ENCODE results near the gene PHF12.

DNA sequence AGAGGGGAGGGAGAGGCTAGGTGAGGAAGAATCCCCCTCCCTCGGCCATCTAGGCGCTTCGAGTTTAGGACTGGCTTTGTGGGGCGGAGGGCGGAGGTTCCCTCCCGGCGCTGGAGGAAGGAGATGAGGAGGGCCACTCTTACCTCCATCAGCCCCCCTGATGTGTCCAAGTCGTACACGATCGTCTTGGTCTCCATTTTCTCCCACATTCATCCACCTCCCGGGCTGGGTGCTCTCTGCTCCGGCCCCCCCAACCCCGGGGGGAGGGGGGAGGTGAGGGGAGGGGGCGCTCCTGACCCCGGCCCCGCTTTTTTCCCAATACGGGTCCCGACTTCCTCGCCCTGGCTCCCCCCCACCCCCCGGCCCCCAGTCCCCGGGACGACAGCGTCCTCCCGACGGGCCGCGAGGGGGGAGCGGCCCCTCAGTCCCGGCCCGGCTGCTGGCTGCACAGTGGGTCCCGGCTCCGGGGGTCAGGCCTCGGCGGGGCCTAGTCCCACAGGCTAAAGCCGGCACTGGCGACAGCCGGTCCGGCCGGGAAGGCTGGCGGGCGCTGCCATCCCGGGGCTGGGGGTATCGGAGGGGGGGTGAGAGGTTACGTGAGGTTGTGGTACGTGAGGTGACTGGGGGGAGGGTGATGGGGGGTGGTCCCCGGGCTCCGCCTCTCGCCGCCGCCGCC lies 428 bp downstream of the PHF12 start:
- TF ChIP-seq RAD21 (IDR thresholded peaks at IDR 0.05; ENCODE audit: low read depth) (no peak), POLR2AphosphoS5 (IDR thresholded peaks at IDR 0.05; ENCODE audit: low read depth, low read length) (no peak), EGR1 (IDR thresholded peaks at IDR 0.05; ENCODE audit: low read depth) (no peak)
